LHCN-M2 (cell line): ENCODE measurements around the gene BLVRA. TPM values are rescaled to one million over a fixed set of nuclear protein-coding genes. Genes with fewer than 3 reads are reported as not detected.
A peak's percentile ranks its signal among the peaks of the same experiment; 100 is the strongest.

ENCODE experiments used
- DNase-seq: peaks from one replicate; pipeline ENCODE4 v3.0.0-alpha.2; 2012; ENCODE audit warnings: low read depth
- total RNA-seq: library from RNA; depleted of rRNA; stranded (reverse); fragments of >200 nt; gene quantifications from 2 replicates; pipeline ENCODE4 v1.2.3, GENCODE V29; 2014

Gene BLVRA
- total RNA-seq, 1 experiment from 2014 or later = 30.7 TPM

DNA sequence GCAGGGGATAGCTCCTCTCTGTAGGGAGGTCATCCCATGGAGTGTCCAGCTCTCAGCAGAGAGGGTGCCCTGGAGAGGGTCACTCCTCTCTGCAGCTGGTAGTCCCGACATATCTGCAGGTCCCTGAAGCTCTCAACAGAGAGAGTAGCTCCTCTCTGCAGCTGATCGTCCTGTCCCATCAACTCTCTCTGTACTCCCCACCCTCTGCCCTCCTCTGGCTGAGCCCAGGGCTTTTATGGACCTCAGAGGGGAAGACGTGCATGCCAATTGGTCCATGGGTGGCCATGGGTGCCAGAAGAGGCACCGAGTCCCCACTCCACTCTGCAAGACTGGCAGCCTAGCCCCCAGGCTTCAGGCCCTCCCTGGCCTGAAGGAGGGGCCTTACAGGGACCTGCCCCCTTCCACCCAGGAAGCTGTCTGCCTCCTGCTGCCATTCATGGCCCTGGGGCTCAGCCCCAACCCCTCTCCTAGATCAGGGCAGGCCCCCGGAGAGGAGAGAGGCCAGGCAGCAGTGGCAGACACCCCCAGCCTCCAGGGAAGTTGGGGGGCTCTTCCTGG, 9.0 kb upstream of the BLVRA start:
- DNase-seq = no peak

DNA sequence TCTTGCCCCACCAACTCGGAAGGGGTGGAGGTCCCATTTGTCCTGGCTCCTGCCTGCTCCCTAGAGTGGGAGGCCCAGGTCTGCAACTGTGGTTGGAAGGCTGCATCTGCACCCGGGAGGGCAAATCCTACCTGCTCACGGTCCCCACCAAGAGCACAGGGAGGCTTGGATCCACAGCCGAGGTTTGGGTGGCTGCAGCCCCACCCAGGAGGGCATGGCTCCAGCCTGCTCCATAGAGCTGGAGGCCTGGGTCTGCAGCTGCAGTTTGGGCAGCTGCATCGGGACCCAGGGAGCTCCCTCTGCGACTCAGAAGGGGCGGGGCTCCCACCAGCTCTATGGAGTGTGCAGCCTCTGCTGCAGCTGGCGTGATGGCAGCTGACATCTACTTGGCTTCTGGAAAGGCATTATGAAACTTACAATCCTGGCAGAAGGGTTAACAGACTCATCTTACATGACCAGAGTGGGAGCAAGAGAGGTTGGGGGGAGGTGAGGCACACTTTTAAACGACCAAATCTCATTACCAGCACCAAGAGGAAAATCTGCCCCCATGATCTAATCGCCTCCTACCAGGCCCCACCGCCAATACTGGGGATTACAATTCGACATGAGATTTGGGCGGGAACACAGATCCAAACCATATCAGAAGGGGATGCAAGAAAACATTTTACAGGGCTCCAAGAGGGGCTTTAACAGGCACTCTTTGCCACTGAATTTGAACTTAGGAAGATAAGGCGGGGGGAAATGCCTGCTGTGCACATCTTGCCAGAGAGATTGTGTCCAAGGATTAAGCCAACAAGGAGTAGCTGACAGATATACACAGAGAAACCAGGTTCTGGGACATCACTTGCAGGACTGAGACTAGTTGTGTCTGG, 8.2 kb upstream of the BLVRA start:
- peak; percentile 88 for DNase-seq

DNA sequence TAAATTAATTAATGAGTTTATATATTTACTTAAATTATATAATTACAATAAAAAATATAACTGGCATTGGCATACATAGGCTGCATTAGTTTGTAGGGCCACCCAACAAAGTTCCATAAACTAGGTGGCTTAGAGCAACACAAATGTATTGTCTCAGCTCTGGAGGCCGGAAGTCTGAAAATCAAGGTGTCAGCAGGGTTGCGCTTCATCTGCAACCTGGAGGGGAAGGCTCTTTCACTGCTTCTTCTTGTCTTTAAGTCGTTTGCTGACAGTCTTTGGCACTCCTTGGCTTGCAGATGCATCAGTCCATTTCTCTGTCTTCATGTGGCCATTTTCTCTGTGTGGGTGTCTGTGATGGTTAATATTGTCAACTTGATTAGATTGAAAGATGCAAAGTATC, 6.1 kb upstream of the BLVRA start:
- DNase-seq = no peak

DNA sequence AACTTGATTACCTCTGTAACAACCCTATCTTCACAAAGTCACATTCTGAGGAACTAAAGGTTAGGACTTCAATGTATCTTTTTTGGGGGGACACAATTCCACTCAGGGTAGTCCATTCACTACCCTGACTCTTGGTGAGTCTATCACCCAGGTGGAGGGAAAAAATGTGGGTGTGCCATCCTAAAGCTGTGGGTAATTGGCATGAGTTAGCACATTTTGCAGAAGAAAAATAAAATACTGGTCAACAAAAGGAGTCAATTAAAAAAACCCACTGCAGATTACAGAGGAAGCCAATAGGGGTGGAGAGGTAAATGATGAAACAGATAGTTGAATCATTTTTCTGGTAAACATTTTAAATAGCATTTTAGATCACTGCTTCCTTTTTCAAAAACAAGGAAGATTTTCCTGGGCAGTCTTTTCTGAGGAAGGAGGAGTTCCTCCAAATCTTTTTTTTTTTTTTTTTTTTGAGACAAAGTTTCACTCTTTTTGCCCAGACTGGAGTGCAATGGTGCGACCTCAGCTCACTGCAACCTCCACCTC, 5.1 kb upstream of the BLVRA start:
- no peak for DNase-seq

DNA sequence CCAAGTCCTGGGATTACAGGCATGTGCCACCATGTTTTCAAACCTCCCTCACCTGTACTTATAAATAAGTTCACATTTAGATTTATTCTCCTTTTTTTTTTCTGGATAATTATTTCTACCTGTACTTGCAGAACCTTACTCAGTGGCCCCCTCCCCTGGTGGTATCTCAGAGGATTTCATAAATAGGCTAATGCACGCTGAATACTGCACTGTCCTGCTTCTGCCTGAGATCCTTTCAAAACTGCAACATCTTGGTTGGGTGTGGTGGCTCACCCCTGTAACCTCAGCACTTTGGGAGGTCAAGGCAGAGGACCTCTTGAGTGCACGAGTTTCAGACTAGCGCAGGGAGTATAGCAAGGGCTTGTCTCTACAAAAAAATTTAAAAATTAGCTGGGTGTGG, 4.6 kb upstream of the BLVRA start:
- DNase-seq = no peak

DNA sequence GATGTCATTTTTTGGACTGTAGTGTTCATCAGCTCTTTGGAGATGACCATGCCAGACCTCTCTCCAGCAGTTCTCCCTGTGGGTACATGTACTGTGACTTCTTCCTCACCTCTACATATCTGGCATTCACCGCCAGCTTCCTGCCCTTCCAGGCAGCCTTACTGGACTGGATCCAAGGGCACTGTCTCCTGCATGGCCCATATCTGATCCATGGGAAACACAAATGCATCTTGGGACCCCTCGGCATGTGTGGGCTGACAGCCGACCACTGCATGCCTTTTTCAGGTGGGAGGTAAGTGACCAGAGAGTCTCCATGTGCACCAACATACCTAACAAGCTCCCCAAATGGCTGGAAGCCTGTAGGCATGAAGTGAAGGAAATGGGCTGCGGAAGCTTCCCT, 3.9 kb upstream of the BLVRA start:
- no peak for DNase-seq

GRCh38 chr7:43756368-43757072, 2.0 kb upstream of the BLVRA start:
- DNase-seq = peak; percentile 92

DNA sequence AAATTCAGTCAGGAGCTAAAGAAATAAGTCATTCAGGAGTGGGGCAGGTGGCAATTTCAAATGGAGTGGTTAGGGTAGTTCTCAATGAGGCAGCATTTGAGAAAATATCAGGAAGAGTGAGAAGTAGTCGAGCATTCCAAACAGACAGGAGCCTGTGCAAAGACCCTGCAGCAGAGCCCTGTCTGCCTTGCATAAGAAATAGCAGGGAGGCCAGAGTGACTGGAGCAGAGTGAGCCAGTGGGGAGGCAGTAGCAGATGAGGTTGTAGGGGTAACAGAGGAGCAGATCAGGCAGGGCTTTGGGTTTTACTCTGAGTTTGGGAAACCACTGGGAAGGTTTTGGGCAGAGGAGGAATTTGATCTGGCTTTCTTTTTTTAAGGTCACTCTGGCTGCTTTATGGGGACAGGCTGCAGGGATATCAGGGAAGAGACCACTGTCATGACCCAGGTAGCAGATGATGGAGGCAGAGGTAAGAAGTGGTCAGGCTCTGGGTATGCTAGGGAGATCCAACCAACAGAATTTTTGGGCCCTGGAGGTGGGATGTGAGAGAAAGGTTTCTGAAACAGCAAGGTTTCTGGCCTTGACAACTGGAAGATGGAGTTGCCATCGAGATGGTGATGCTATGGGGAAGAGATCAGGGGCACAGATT, 1.3 kb upstream of the BLVRA start:
- no peak for DNase-seq

- DNase-seq = peak; percentile 50
These were observed 573 bp downstream of the BLVRA start for GRCh38 chr7:43758822-43759683.

DNA sequence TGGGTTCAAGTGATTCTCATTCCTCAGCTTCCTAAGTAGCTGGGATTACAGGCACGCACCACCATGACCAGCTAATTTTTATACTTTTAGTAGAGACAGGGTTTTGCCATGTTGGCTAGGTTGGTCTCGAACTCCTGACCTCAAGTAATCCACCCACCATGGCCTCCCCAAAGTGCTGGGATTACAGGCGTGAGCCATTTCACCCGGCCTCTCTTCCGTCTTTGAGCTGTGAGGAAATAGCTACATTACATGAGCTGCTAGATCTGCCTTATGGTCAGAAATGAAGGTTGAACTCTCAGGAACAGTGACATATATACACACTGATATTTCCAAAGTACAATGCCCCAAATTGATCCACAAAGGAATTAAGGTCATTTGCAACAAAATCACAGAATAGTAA, 2.4 kb downstream of the BLVRA start:
- no peak for DNase-seq

GRCh38 chr7:43761382-43761781, 2.9 kb downstream of the BLVRA start:
- DNase-seq = no peak

DNA sequence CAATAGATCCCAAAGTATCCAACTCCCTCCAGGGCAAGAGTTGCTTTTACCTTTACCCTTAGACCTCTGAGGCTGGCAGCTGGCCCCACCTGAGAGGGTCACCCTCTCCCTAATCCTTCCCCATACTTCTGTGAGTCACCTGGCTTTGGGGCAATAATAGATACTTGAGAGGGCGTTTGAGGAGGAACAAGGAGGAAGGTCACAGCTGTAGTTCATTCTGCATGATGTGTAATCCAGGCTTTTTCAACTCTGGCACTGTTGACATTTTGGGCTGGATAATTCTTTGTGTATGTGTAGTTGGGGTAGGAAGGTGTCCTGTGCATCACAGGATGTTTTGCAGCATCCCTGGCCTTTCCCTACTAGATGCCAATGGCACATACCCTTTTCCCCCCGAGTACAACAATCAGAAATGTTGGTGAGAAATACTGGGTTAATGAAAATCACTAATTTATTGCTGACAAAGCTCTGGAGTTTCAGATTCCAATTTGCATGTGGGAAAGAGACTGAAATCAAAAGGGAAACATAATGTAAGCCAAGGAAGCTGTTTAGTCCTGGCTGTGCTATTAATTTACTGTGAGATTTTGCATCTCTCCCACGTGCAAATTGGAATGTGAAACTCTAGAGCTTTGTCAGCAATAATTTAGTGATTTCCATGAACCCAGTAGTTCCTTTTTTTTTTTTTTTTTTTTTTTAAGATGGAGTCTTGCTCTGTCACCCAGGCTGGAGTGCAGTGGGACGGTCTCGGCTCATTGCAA, 3.6 kb downstream of the BLVRA start:
- no peak for DNase-seq

GRCh38 chr7:43763183-43763582, 4.7 kb downstream of the BLVRA start:
- no peak for DNase-seq

- DNase-seq = no peak
These were observed 5.7 kb downstream of the BLVRA start for GRCh38 chr7:43764039-43764761.

DNA sequence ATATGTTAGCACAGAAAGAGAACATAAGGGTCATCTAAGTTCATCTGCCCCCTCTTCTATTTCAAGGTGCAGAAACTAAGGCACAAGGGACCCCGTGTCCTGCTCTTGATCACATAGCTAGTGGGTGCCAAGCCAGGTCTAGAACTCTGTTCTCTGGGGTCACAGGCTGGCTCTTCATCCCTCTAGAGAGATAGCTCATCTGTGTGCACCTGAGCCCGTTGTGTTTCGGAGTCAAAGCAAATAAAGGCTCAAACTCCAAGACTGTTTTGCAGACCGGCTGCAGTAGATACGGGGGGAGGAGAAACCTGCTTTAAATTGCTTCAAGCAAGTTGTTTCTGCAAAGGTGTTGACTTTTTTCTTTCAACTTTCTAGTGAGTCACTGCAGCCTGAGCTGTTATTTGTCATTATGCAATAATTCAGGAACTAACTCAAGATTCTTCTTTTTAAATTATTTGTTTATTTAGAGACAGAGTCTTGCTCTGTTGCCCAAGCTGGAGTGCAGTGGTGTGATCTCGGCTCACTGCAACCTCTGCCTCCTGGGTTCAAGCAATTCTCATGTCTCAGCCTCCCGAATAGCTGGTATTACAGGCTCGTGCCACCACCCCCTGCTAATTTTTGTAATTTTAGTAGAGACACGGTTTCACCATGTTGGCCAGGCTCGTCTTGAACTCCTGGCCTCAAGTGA, 6.5 kb downstream of the BLVRA start:
- DNase-seq = no peak

DNA sequence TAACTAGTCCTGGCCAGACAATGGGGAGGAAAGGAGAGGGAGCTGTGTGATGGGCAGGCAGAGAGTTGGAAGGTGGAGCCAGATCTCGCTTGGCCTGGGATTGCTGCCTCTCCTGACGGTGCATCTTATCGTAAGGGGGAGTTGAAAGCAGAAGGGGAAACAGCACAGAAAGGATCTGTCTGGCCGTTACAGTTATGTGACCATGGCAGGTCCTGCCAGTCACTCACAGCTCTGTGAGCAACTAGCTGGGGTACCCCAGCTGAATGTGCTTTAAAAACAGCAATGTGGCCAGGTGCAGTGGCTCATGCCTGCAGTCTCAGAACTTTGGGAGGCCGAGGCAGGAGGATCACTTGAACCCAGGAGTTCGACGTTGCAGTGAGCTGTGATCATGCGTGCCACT, 8.1 kb downstream of the BLVRA start:
- no peak for DNase-seq

DNA sequence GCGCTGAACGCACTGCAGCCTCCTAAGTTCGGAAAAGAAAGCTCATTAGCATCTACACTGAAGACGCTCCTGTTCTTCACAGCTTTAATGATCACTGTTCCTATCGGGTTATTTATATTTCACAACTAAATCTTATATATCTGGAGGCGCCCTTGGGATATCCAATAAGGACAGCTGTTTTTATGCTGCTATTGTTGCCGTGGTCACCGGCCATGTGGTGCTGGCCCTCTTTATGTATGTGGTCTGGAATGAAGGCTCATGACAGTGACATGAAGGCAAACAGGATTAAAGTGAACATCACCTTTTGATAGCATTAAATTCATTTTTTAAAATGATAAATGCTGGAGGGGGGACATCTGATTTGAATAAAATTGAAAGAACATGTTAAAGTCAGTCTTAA, 8.8 kb downstream of the BLVRA start:
- DNase-seq = no peak

DNA sequence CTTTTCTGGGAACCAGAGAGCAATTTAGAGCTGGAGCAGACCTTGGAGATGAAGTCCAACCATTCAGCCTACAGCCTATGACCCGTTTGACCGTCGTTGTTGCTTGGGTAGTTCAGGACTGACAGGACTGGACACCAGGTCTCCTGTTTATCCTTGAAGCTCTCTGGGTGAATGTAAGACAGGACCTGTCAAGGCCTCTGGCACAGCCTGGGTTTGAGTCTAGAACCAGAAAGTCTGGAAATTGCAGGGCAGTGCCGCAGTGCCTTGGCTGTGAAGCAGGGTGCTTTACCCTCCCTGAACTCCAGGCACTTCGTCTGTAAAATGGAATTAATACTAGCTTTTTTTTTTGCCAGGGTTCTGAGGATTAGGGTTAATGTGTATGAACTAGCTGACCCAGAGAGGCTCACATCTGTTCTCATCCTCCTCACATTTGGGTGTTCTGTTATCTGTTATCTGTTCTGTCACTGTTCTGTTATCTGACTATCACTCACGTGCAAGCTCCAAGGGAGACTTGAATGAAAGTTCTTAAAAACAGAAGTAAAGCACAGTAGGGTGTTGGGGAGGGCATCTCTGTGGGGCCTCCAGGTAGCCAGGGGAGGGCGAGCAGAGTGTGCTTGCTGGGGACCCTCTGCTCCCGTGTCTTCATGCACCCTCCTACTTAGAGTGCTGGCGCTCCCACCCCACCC, 9.9 kb downstream of the BLVRA start:
- no peak for DNase-seq
